GM04504 (cell line): Measurements from ENCODE around the gene IQCK.
"Not testable (repeated sequence)": the region's sequence is repeated elsewhere in the genome, so short reads cannot be mapped to it uniquely, and the experiment has no call there.

Source experiments
- DNase-seq: peaks from one replicate; pipeline ENCODE4 v3.0.0-alpha.2; 2012; ENCODE audit warnings: low read depth

The IQCK gene

GRCh38 chr16:19757762-19758595 is 39.9 kb downstream of the IQCK start:
- DNase-seq: no peak

GRCh38 chr16:19760356-19761060 is 42.4 kb downstream of the IQCK start:
- no peak for DNase-seq

- DNase-seq: no peak
Measured at GRCh38 chr16:19765860-19766553, 47.9 kb downstream of the IQCK start.

GRCh38 chr16:19766554-19766884 is 48.4 kb downstream of the IQCK start:
- DNase-seq: no peak

GRCh38 chr16:19766988-19767387 is 48.9 kb downstream of the IQCK start:
- DNase-seq: no peak

- no peak for DNase-seq
Measured at GRCh38 chr16:19767497-19767896, 49.4 kb downstream of the IQCK start.

- no peak for DNase-seq
Measured at GRCh38 chr16:19769239-19769638, 51.2 kb downstream of the IQCK start.

GRCh38 chr16:19771040-19771439 is 53.0 kb downstream of the IQCK start:
- no peak for DNase-seq

GRCh38 chr16:19771796-19772195 is 53.7 kb downstream of the IQCK start:
- no peak for DNase-seq

GRCh38 chr16:19774024-19774423 is 56.0 kb downstream of the IQCK start:
- no peak for DNase-seq

GRCh38 chr16:19776147-19776546 is 58.1 kb downstream of the IQCK start:
- DNase-seq: no peak

- no peak for DNase-seq
Measured at GRCh38 chr16:19776565-19776964, 58.5 kb downstream of the IQCK start.

- no peak for DNase-seq
Measured at GRCh38 chr16:19780321-19780720, 62.2 kb downstream of the IQCK start.

- DNase-seq: no peak
Measured at GRCh38 chr16:19781226-19781625, 63.2 kb downstream of the IQCK start.

- no peak for DNase-seq
Measured at GRCh38 chr16:19783363-19784182, 65.5 kb downstream of the IQCK start.

- no peak for DNase-seq
Measured at GRCh38 chr16:19784183-19784736, 66.2 kb downstream of the IQCK start.

GRCh38 chr16:19785081-19785480 is 67.0 kb downstream of the IQCK start:
- no peak for DNase-seq

GRCh38 chr16:19785512-19786130 is 67.5 kb downstream of the IQCK start:
- no peak for DNase-seq

GRCh38 chr16:19801369-19801768 is 83.3 kb downstream of the IQCK start:
- not testable (repeated sequence) for DNase-seq

GRCh38 chr16:19801824-19802223 is 83.8 kb downstream of the IQCK start:
- DNase-seq: not testable (repeated sequence)

- no peak for DNase-seq
Measured at GRCh38 chr16:19802612-19803011, 84.5 kb downstream of the IQCK start.
